HUES64 (cell line): ENCODE data around the gene HMGN2.

Experiments used
- H3K27ac ChIP-seq: 2 replicates; pipeline ENCODE4 v1.7.0; 2013; ENCODE audit warnings: low read depth, low read length, inconsistent platforms
- H3K27me3 ChIP-seq: 2 replicates; pipeline ENCODE4 v1.6.1; 2013; ENCODE audit warnings: mild to moderate bottlenecking, low read length; ENCODE audit not compliant: insufficient read depth
- H3K36me3 ChIP-seq: 2 replicates; pipeline ENCODE4 v1.6.1; 2013; ENCODE audit warnings: mild to moderate bottlenecking, low read length; ENCODE audit not compliant: insufficient read depth
- H3K4me1 ChIP-seq: 2 replicates; pipeline ENCODE4 v1.6.1; 2013; ENCODE audit warnings: mild to moderate bottlenecking, low read length, moderate library complexity; ENCODE audit not compliant: insufficient read depth
- H3K4me3 ChIP-seq: 2 replicates; pipeline ENCODE4 v1.5.1; 2013; ENCODE audit warnings: mild to moderate bottlenecking, low read length, moderate library complexity
- H3K9ac ChIP-seq: 2 replicates; pipeline ENCODE4 v1.6.1; 2013; ENCODE audit warnings: mild to moderate bottlenecking, low read depth, low read length
- H3K9me3 ChIP-seq: 2 replicates; pipeline ENCODE4 v1.6.1; 2013; ENCODE audit warnings: low read depth, low read length; ENCODE audit not compliant: insufficient read depth
- WGBS: fragments of 150-250, 120-280 bp; methylation state at CpG from one replicate; pipeline ENCODE4 v1.1.7; 2013; ENCODE audit warnings: missing lambda C conversion rate; 5-methylcytosine and 5-hydroxymethylcytosine counted together

The HMGN2 gene

DNA sequence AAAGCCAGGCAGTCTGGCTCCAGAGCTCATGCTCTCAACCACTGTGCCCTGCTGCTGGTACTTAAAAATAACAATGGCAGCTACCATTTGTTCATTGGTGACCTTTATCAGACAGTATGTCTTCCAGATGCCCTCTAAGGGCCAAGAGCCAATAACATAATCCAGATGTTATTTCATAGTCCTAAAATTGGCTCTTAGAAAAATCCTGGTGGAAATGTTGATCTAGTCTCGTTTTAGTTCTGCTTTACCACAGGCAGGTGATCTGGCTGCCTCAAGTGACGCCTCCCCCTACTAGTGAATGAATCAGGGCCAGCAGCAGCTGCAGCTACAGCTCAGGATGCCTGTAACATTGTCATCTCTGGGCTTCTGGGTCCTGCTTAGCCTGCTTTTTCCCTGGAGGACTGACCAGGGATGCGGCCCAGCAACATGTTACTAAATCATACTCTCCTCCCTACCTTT, 12.6 kb upstream of the HMGN2 start:
- no peaks in the 10 kb centered on the region for H3K27me3 ChIP-seq
- H3K36me3 ChIP-seq: peaks cover 73% of the 10 kb centered on the region
- no peaks in the 10 kb centered on the region for H3K4me1 ChIP-seq
- no peak overlapping the region for H3K4me3 ChIP-seq
- H3K9ac ChIP-seq: no peak overlapping the region
- 93% methylated on average over 3 of the region's 3 CpGs for WGBS
- H3K27ac ChIP-seq: no peak overlapping the region
- no peaks in the 10 kb centered on the region for H3K9me3 ChIP-seq

DNA sequence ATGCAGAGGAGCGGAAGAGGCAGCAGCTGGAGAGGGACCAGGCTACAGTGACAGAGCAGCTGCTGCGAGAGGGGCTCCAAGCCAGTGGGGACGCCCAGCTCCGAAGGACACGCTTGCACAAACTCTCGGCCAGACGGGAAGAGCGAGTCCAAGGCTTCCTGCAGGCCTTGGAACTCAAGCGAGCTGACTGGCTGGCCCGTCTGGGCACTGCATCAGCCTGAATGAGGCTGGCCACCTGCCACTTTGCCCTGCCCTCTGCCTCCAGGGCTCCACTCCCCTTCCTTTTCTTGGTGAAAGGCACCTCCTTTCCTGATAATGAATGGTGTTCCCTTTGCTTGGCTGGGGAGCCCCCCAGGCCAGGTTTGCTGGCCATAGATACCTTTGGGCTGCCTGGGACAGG, 3.3 kb upstream of the HMGN2 start:
- no peaks in the 10 kb centered on the region for H3K27me3 ChIP-seq
- H3K4me3 ChIP-seq: no peak overlapping the region
- peaks cover 22% of the 10 kb centered on the region for H3K4me1 ChIP-seq
- H3K27ac ChIP-seq: peak overlapping the region; percentile 33; the same call in 1 of the 2 replicates
- H3K9ac ChIP-seq: no peak overlapping the region
- 91% methylated on average over 10 of the region's 10 CpGs for WGBS
- no peaks in the 10 kb centered on the region for H3K9me3 ChIP-seq
- H3K36me3 ChIP-seq: peaks cover 60% of the 10 kb centered on the region

- H3K27me3 ChIP-seq: no peaks in the 10 kb centered on the region
- H3K4me1 ChIP-seq: peaks cover 24% of the 10 kb centered on the region
- H3K27ac ChIP-seq: 0 out of 2 replicates have a peak overlapping the region, but pooled peaks have one; percentile 33
- 93% methylated on average over 5 of the region's 5 CpGs for whole genome bisulfite sequencing
- no peak overlapping the region for H3K4me3 ChIP-seq
- peaks cover 62% of the 10 kb centered on the region for H3K36me3 ChIP-seq
- H3K9ac ChIP-seq: no peak overlapping the region
- no peaks in the 10 kb centered on the region for H3K9me3 ChIP-seq
Measured at GRCh38 chr1:26469558-26469957, 2.7 kb upstream of the HMGN2 start.

GRCh38 chr1:26470878-26471497, 1.3 kb upstream of the HMGN2 start:
- H3K27ac ChIP-seq: no peak overlapping the region; the same call in 1 of the 2 replicates
- H3K27me3 ChIP-seq: no peaks in the 10 kb centered on the region
- peaks cover 56% of the 10 kb centered on the region for H3K36me3 ChIP-seq
- H3K9me3 ChIP-seq: no peaks in the 10 kb centered on the region
- H3K4me1 ChIP-seq: peaks cover 24% of the 10 kb centered on the region
- H3K9ac ChIP-seq: peak overlapping the region; percentile 84; the same call in 1 of the 2 replicates
- WGBS: 54% methylated on average over 14 of the region's 14 CpGs
- H3K4me3 ChIP-seq: peak overlapping the region; percentile 82

- peaks cover 24% of the 10 kb centered on the region for H3K4me1 ChIP-seq
- H3K4me3 ChIP-seq: peak overlapping the region; percentile 82
- 1% methylated on average over 52 of the region's 52 CpGs for WGBS
- no peaks in the 10 kb centered on the region for H3K27me3 ChIP-seq
- H3K27ac ChIP-seq: peak overlapping the region; percentile 100
- H3K9ac ChIP-seq: peak overlapping the region; percentile 84
- H3K9me3 ChIP-seq: no peaks in the 10 kb centered on the region
- H3K36me3 ChIP-seq: peaks cover 56% of the 10 kb centered on the region
Measured at GRCh38 chr1:26471498-26472319, 531 bp upstream of the HMGN2 start.

- Histone ChIP-seq H3K27me3 (no peaks in the 10 kb centered on the region), H3K36me3 (peaks cover 54% of the 10 kb centered on the region), H3K4me3 (peak overlapping the region; percentile 82), H3K27ac (peak overlapping the region; percentile 100), H3K9ac (peak overlapping the region; percentile 100), H3K4me1 (peaks cover 24% of the 10 kb centered on the region), H3K9me3 (no peaks in the 10 kb centered on the region)
- 8% methylated on average over 68 of the region's 71 CpGs for WGBS
Measured at GRCh38 chr1:26472901-26473845, 933 bp downstream of the HMGN2 start.

DNA sequence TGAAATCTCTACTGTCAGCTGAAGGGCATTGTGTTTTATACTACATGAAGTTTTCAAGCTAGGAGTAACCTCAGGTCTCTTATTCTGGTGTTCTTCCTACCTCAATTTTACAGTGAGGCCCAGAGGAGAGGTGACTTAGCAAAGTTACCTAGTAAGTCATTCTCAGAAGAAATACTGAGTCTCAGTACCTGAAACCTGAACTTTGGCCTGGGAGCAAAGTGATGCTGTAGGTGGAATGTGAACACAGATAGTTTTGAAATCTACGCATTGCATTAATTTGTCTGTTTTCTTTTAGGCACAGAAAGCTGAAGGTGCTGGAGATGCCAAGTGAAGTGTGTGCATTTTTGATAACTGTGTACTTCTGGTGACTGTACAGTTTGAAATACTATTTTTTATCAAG, 2.6 kb downstream of the HMGN2 start:
- Histone ChIP-seq H3K9ac (no peak overlapping the region), H3K4me1 (peaks cover 20% of the 10 kb centered on the region), H3K36me3 (peaks cover 51% of the 10 kb centered on the region), H3K4me3 (no peak overlapping the region), H3K27me3 (no peaks in the 10 kb centered on the region), H3K27ac (no peak overlapping the region; the same call in 1 of the 2 replicates), H3K9me3 (no peaks in the 10 kb centered on the region)
- 98% methylated on average over 1 of the region's 1 CpG for WGBS

DNA sequence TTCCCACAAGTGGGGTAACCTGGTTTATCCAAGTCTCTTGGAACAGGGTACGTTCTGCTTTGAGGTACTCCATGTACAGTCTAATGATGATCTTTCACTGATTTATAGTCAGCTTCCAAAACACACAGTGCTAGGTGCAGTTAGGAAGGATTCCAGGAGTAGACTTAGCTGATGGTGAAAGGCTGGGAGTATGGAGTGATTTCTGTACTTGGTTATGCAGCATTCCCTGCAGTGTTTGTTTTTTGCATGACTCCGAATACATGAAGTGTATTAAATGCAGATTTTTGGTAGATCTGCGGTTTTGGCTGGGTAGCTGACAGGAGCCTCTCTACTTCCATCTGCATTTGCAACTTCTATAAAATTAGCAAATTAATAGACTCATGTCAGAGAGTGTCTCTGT, 3.7 kb downstream of the HMGN2 start:
- no peak overlapping the region for H3K27ac ChIP-seq
- no peaks in the 10 kb centered on the region for H3K9me3 ChIP-seq
- H3K9ac ChIP-seq: no peak overlapping the region
- peaks cover 51% of the 10 kb centered on the region for H3K36me3 ChIP-seq
- H3K4me1 ChIP-seq: peaks cover 13% of the 10 kb centered on the region; the same call in 1 of the 2 replicates
- no peaks in the 10 kb centered on the region for H3K27me3 ChIP-seq
- WGBS: 94% methylated on average over 3 of the region's 3 CpGs
- no peak overlapping the region for H3K4me3 ChIP-seq

GRCh38 chr1:26476958-26477357, 4.7 kb downstream of the HMGN2 start:
- Histone ChIP-seq H3K27me3 (no peaks in the 10 kb centered on the region), H3K27ac (peak overlapping the region; percentile 15; the same call in 1 of the 2 replicates), H3K9ac (no peak overlapping the region), H3K36me3 (peaks cover 51% of the 10 kb centered on the region), H3K4me1 (peaks cover 9% of the 10 kb centered on the region; the same call in 1 of the 2 replicates), H3K9me3 (no peaks in the 10 kb centered on the region), H3K4me3 (no peak overlapping the region)
- 96% methylated on average over 4 of the region's 4 CpGs for WGBS

DNA sequence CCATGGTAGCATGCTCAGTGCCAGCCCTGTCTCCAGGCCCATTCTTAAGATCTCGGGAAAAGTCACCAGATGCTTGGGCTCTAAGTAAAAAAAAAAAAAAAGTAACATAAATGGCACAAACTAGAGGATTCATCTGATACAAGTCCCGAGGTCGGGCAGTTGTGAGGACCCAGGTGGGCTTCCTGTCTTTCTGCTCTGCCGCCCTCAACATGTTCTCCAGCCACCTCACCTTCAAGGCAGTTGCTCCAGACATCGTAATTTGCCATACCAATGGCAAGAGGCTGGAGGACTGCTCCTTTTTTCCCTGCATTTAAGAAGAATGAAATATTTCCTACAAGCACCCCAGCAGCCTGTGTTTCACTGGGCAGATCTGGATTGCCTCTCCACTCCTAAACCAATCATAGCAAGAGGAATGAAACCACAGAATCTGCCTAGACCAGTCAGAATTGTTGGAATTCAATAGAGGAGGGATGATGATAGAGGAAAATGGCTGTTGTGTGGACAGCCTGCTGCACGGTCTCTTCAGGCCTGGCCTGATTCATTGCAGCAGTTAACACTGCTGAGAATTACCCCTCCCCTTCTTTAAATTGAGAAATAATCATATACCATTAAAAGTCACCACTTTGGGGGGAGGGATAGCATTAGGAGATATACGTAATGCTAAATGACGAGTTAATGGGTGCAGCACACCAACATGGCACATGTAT, 5.4 kb downstream of the HMGN2 start:
- Histone ChIP-seq H3K4me3 (no peak overlapping the region), H3K27me3 (no peaks in the 10 kb centered on the region), H3K9me3 (no peaks in the 10 kb centered on the region), H3K27ac (peak overlapping the region; percentile 1; the same call in 1 of the 2 replicates), H3K9ac (no peak overlapping the region), H3K4me1 (peaks cover 9% of the 10 kb centered on the region; the same call in 1 of the 2 replicates), H3K36me3 (peaks cover 51% of the 10 kb centered on the region)
- WGBS: 83% methylated on average over 5 of the region's 8 CpGs
